Measurements from ENCODE around the gene MCM3.

- TF ChIP-seq CTCF (IDR thresholded peaks at IDR 0.05) (no peak), POLR2A (IDR thresholded peaks at IDR 0.05) (no peak)
Measured at GRCh38 chr6:52262620-52263344, 21.8 kb downstream of the MCM3 start.
